ENCODE data around the gene RALGDS.

RALGDS gene

GRCh38 chr9:133130685-133131244, 9.7 kb upstream of the RALGDS start:
- H3K4me1 ChIP-seq (ENCODE audit: control insufficient read depth, insufficient read depth, low read length): no peaks in the 10 kb centered on the region
- H3K36me3 ChIP-seq (ENCODE audit: control insufficient read depth, insufficient read depth, low read length): no peaks in the 10 kb centered on the region
- no peak overlapping the region for H3K4me3 ChIP-seq (ENCODE audit: low read depth, low read length)
- no peaks in the 10 kb centered on the region for H3K9me3 ChIP-seq (ENCODE audit: control insufficient read depth, insufficient read depth, low read length)
- H3K27me3 ChIP-seq (ENCODE audit: control insufficient read depth, insufficient read depth, low read length): no peaks in the 10 kb centered on the region
- no peak overlapping the region for H3K9ac ChIP-seq (ENCODE audit: low read depth, low read length)

DNA sequence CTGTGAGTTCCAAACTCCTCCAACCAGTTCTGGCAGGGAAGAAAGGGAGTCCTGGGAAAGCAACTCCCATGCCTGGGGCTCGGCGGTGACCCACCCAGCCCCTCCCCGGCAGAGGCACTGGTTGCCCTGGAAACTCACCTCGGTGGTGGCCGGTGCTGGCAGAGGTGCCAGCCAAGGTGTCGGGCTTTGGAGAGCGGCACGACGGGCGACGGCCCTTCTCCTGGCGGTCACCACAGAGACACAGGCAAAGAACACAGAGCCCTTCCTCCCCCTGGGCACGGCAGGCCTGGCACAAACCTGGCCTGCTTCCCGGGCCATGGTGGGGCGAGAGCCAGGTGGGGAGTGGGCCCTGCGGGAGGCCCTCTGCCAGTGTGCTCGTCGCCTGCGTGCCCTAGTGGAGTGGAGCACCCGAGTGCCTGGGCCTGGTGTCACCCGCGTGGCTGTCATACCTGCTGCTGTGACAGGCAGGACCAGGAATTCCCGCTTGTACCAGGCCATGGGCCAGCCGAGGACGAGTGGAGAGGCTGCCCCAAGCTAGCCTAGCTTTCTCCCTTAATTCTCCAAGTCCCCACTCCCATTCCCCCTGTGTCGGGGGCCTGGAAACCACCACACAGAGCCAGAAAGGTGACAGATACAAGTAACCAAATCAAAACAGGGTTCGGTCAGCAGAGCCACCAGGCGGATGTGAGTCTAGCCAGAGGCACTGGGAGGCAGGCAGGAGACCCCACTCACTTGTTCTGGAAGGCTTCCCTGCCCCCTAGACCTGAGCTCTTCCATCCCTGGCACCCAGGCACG, 8.2 kb upstream of the RALGDS start:
- Histone ChIP-seq H3K4me3 (ENCODE audit: low read depth, low read length) (no peak overlapping the region), H3K4me1 (ENCODE audit: control insufficient read depth, insufficient read depth, low read length) (no peaks in the 10 kb centered on the region), H3K9ac (ENCODE audit: low read depth, low read length) (no peak overlapping the region), H3K36me3 (ENCODE audit: control insufficient read depth, insufficient read depth, low read length) (no peaks in the 10 kb centered on the region), H3K27me3 (ENCODE audit: control insufficient read depth, insufficient read depth, low read length) (no peaks in the 10 kb centered on the region), H3K9me3 (ENCODE audit: control insufficient read depth, insufficient read depth, low read length) (no peaks in the 10 kb centered on the region)

GRCh38 chr9:133128152-133128551, 7.1 kb upstream of the RALGDS start:
- no peak overlapping the region for H3K9ac ChIP-seq (ENCODE audit: low read depth, low read length)
- H3K27me3 ChIP-seq (ENCODE audit: control insufficient read depth, insufficient read depth, low read length): no peaks in the 10 kb centered on the region
- H3K36me3 ChIP-seq (ENCODE audit: control insufficient read depth, insufficient read depth, low read length): no peaks in the 10 kb centered on the region
- no peak overlapping the region for H3K4me3 ChIP-seq (ENCODE audit: low read depth, low read length)
- H3K9me3 ChIP-seq (ENCODE audit: control insufficient read depth, insufficient read depth, low read length): no peaks in the 10 kb centered on the region
- no peaks in the 10 kb centered on the region for H3K4me1 ChIP-seq (ENCODE audit: control insufficient read depth, insufficient read depth, low read length)

GRCh38 chr9:133127340-133127981, 6.4 kb upstream of the RALGDS start:
- Histone ChIP-seq H3K27me3 (ENCODE audit: control insufficient read depth, insufficient read depth, low read length) (no peaks in the 10 kb centered on the region), H3K4me3 (ENCODE audit: low read depth, low read length) (no peak overlapping the region), H3K4me1 (ENCODE audit: control insufficient read depth, insufficient read depth, low read length) (no peaks in the 10 kb centered on the region), H3K9me3 (ENCODE audit: control insufficient read depth, insufficient read depth, low read length) (no peaks in the 10 kb centered on the region), H3K9ac (ENCODE audit: low read depth, low read length) (no peak overlapping the region), H3K36me3 (ENCODE audit: control insufficient read depth, insufficient read depth, low read length) (no peaks in the 10 kb centered on the region)

DNA sequence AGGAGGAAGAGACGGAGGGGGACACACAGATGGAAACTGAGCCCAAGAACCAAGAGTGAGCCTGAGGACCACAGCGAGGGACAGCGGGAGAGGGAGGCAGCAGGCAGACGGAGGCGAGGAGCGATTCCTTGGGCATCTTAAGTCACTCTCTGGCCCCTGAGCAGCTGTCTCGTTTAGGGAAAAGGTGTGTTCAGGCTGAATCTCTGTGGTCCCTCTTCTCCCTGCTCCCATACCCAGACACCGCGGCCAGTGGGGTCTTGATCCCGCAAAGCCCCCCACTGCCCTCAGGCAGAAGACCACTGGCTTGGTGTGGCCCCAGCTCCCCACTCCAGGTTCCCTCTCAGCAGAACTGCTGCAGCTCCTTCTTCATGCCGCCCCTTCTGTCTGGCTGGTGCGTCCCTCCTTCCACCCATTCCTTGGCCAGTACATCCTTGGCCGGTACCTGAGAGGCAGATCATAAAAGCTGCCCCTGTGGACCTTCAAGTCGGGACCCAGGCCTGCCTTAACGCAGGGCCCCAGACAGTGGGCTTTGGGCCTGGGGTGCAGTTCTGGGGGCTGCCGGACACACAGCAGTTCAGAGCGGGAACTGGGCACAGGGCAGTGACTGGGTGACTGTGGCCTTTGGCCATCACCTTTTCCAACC, 5.8 kb upstream of the RALGDS start:
- Histone ChIP-seq H3K4me3 (ENCODE audit: low read depth, low read length) (no peak overlapping the region), H3K4me1 (ENCODE audit: control insufficient read depth, insufficient read depth, low read length) (no peaks in the 10 kb centered on the region), H3K9ac (ENCODE audit: low read depth, low read length) (no peak overlapping the region)

DNA sequence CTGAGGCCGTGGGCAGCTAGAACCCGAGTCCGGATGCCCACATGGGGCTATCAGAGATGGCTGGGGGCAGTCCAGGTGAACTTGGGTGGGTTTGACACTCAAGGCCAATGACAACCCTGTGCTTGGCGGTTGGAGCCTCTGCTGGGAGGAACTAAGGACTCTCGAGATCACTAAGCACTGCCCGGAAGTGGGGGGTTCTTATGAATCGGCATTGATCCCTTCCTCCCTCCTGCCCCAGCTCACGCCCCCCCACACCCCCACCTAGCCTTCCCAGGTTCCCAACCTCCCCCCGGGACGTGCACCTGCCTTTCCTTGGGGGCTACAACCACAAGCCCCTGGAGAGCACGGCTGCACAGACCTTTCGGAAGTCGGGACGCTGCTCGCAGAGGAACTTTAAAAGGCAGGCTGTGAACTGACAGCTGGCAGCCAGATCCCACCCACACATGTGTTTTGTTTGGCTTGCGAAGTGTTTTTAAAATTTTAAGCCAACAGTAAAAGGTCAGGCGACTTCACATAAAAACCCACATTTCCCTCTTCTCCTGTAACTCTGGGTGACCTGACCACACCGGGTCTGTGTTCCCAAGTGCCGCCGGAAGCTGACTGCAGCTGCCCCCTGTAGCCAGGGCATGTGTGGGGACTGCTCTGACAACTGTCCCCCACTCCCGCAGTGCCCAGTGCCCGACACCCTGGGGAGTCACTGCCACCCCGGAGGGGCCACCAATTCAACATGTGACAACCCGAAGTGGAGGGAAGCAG, 5.1 kb upstream of the RALGDS start:
- H3K9me3 ChIP-seq (ENCODE audit: control insufficient read depth, insufficient read depth, low read length): no peaks in the 10 kb centered on the region
- H3K4me3 ChIP-seq (ENCODE audit: low read depth, low read length): no peak overlapping the region
- H3K9ac ChIP-seq (ENCODE audit: low read depth, low read length): no peak overlapping the region
- no peaks in the 10 kb centered on the region for H3K36me3 ChIP-seq (ENCODE audit: control insufficient read depth, insufficient read depth, low read length)
- peaks cover 7% of the 10 kb centered on the region for H3K27me3 ChIP-seq (ENCODE audit: control insufficient read depth, insufficient read depth, low read length)
- no peaks in the 10 kb centered on the region for H3K4me1 ChIP-seq (ENCODE audit: control insufficient read depth, insufficient read depth, low read length)

More for the DNA sequence above, 5.8 kb upstream of the RALGDS start:
- Histone ChIP-seq H3K27me3 (ENCODE audit: control insufficient read depth, insufficient read depth, low read length) (peaks cover 4% of the 10 kb centered on the region), H3K9me3 (ENCODE audit: control insufficient read depth, insufficient read depth, low read length) (no peaks in the 10 kb centered on the region), H3K36me3 (ENCODE audit: control insufficient read depth, insufficient read depth, low read length) (no peaks in the 10 kb centered on the region)

DNA sequence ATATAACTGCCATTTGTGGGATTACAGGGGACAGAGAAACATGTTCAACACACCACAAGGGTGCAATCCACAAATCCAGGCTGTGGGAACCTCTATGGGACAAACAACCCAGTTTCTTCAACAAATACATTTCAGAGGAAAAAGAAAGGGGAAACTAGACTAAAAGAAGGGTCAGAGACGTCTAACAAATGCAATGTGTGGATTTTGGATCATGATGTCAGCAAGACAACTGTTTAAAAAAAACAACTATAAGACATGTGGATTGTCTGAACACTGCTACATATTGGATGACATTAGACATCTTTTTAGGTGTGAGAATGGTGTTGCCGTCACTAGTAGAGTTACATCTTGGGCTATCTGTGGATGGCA, 3.9 kb upstream of the RALGDS start:
- Histone ChIP-seq H3K9ac (ENCODE audit: low read depth, low read length) (no peak overlapping the region), H3K36me3 (ENCODE audit: control insufficient read depth, insufficient read depth, low read length) (no peaks in the 10 kb centered on the region), H3K27me3 (ENCODE audit: control insufficient read depth, insufficient read depth, low read length) (peaks cover 7% of the 10 kb centered on the region), H3K4me1 (ENCODE audit: control insufficient read depth, insufficient read depth, low read length) (peaks cover 2% of the 10 kb centered on the region), H3K4me3 (ENCODE audit: low read depth, low read length) (no peak overlapping the region), H3K9me3 (ENCODE audit: control insufficient read depth, insufficient read depth, low read length) (no peaks in the 10 kb centered on the region)

DNA sequence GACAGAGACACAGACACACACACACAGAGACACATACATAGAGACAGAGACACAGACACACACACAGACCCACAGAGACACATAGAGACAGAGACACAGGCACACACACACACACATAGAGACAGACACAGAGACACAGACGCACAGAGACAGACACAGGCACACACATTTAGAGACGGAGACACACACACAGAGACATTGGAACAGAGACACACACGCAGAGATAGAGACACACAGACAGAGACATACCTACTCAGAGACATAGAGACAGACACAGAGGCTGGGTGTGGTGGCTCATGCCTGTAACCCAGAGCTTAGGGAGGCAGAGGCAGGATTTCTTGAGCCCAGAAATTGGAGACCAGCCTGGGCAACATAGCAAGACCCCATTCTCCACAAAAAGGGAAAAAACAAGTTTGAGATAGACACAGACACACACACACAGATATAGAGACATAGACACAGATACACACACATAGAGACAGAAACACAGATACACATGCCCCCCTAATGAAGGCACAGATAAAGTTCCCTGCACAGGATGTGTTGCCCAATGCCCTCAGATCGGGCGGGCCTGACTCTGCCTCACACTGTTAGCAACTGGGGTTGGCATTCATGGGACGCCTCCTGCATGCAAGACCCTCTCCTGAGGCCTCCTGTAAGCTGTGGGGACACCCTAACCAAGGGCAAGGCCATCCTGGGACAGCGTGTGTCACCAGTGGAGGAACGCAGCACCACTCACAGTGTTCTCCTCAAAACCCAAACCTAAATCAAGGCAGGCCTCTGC, 3.3 kb upstream of the RALGDS start:
- Histone ChIP-seq H3K36me3 (ENCODE audit: control insufficient read depth, insufficient read depth, low read length) (no peaks in the 10 kb centered on the region), H3K4me1 (ENCODE audit: control insufficient read depth, insufficient read depth, low read length) (peaks cover 5% of the 10 kb centered on the region), H3K9me3 (ENCODE audit: control insufficient read depth, insufficient read depth, low read length) (no peaks in the 10 kb centered on the region), H3K27me3 (ENCODE audit: control insufficient read depth, insufficient read depth, low read length) (peaks cover 11% of the 10 kb centered on the region), H3K9ac (ENCODE audit: low read depth, low read length) (no peak overlapping the region), H3K4me3 (ENCODE audit: low read depth, low read length) (no peak overlapping the region)

DNA sequence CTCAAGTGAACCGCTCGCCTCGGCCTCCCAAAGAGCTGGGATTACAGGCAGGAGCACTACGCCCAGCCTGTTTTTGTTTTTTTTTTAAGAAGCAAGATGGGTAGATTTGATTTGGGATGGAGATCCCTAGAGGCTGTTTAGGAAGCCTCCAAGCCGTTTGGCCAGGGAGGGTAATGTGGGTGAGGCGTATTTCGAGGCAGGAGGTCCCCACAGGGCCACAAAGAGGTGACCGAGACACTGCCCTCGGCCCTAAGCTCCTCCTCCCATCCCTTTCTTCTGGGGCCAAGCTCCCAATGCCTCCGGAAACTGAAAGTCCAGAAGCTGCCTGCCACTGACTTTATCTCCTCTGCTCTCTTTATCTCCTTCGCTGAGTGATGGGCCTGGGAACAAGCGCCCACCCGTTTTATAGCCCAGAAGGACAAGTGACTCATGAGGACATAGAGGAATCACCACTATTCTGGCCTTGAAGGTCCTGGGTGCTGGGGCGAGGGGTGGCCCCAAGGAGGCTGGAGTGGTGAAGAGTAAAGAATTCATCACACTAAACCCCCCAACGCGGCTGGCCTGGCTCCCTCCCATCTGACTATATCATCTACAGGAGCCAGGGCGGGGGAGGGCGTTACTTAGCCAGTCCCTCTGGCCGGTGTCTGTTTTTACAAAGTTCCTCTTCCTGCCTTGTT, 2.0 kb upstream of the RALGDS start:
- no peaks in the 10 kb centered on the region for H3K36me3 ChIP-seq (ENCODE audit: control insufficient read depth, insufficient read depth, low read length)
- no peak overlapping the region for H3K9ac ChIP-seq (ENCODE audit: low read depth, low read length)
- peaks cover 11% of the 10 kb centered on the region for H3K27me3 ChIP-seq (ENCODE audit: control insufficient read depth, insufficient read depth, low read length)
- H3K9me3 ChIP-seq (ENCODE audit: control insufficient read depth, insufficient read depth, low read length): no peaks in the 10 kb centered on the region
- peaks cover 5% of the 10 kb centered on the region for H3K4me1 ChIP-seq (ENCODE audit: control insufficient read depth, insufficient read depth, low read length)
- H3K4me3 ChIP-seq (ENCODE audit: low read depth, low read length): no peak overlapping the region

DNA sequence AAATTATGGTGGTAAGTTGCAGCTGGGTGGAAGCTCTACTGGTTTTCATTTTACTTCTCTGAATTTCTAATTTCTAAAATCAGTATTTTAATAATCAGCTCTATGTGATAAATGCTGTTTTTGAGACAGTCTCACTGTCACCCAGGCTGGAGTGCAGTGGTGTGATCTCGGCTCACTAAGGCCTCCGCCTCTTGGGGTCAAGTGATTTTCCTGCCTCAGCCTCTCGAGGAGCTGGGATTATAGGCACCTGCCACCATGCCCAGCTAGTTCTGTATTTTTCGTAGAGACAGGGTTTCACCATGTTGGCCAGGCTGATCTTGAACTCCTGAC, 1.5 kb upstream of the RALGDS start:
- Histone ChIP-seq H3K9me3 (ENCODE audit: control insufficient read depth, insufficient read depth, low read length) (no peaks in the 10 kb centered on the region), H3K36me3 (ENCODE audit: control insufficient read depth, insufficient read depth, low read length) (no peaks in the 10 kb centered on the region), H3K9ac (ENCODE audit: low read depth, low read length) (no peak overlapping the region), H3K4me1 (ENCODE audit: control insufficient read depth, insufficient read depth, low read length) (peaks cover 5% of the 10 kb centered on the region), H3K27me3 (ENCODE audit: control insufficient read depth, insufficient read depth, low read length) (peaks cover 11% of the 10 kb centered on the region), H3K4me3 (ENCODE audit: low read depth, low read length) (no peak overlapping the region)
